Hypothalamus (tissue), 51 donors: ENCODE results near the gene TMEM128.
"Not testable (repeated sequence)": the region's sequence is repeated elsewhere in the genome, so short reads cannot be mapped to it uniquely, and the experiment has no call there.

Experiments
- DNase-seq, 51 donors: peaks; one replicate each; lab custom pipeline; 2025; lab: John Stamatoyannopoulos, UW

TMEM128 gene

DNA sequence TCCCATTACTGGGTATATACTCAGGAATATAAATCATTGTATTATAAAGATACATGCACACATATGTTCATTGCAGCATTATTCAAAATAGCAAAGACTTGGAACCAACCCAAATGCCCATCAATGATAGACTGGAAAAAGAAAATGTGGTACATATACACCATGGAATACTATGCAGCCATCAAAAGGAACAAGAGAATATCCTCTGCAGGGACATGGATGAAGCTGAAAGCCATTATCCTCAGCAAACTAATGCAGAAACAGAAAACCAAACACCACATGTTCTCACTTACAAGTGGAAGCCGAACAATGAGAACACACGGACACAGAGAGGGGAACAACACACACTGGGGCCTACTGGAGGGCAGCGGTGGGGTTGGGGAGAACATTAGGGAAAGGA lies 9.7 kb upstream of the TMEM128 start:
- not testable (repeated sequence) for DNase-seq

DNA sequence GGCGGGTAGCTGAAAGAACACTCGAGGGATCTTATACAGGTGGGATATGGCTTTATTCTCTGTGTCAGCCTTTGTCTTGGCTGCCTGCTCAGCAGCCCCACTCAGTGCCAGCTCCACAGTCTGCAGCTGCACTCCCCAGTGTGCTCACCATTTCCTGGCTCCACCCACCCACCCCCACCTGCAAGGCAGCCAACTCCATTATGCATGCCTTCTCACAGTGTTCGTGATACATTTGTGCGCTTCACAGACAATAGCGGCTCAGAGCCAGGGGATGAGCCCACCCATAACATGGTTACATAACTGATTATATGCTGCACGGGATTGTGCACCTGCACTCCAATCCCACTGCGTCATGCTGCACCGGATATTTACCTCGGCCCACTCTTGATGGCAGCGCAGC lies 8.8 kb upstream of the TMEM128 start:
- no peak for DNase-seq

DNA sequence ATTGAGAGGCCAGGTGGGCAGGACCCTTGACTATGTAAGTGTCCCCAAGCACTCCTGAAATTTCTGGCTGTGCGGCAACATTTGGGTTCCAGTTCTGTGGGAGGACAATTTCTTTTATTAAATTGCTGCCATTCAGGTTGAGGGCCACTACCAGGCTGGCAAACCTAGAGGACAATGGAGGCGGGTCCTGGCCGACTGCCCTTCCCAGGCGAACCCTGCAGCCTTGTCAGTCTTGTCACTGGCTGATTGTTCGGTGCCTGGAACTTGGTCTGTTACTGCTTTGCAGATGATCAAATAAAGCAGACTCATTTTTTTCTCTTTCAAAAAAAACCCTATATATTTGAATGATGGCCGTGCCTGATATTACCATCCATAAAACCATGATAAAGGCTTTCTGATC lies 6.6 kb upstream of the TMEM128 start:
- peak in 40 of 51 donors; percentile 5 to 84 (median 56) for DNase-seq

DNA sequence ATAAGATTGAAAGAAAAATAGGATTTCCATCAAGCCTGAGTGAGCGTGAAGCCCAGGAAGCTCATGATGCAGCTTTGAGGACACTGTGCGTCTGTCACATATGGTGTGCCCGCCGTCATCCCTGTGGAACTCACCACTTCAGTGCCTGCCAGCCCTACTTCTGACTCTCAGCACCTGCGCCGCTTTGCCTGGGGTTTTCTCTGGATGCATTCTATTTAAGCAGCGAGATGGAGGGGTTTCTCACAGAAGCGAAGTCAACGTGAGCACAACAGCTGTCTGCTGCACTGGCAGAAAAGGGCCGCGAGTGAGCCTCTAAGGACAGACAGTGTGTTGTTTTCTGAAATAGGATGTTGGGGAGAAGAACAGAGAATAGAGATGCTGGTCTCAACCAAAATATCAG lies 6.2 kb upstream of the TMEM128 start:
- peak in 4 of 51 donors; percentile 15 to 53 (median 20) for DNase-seq

DNA sequence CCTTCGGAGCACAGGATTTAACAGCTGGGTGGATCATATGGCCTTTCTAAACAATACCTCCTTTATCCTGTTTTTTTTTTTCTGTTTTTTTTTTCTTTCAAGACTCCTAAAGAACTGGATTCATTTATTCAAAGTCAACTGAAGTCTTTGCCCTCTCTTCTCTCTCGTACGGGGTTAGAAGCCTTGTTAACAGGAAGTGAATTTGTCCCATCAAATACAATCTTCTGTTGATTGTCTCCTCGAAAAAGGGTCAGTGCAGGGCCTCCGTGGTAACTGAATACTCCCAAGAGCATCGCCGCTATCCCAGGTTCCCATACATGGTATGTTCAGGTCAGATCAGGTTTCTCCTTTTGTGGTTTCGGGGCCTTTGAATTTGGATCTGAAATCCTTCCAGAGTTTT lies 1.8 kb upstream of the TMEM128 start:
- DNase-seq: no peak

DNA sequence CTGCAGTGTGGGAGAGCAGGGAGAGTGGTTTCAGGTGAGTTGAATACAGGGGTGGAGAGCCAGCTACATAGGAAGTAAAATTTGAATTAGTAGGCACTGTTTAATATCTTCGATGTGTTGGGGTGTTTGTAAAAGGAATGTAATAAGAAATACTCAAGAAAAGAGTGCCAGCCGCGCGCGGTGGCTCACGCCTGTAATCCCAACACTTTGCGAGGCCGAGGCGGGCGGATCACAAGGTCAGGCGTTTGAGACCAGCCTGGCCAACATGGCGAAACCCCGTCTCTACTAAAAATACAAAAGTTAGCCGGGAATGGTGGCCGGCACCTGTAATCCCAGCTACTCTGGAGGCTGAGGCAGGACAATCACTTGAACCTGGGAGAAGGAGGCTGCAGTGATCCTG lies 1.3 kb upstream of the TMEM128 start:
- not testable (repeated sequence) for DNase-seq

DNA sequence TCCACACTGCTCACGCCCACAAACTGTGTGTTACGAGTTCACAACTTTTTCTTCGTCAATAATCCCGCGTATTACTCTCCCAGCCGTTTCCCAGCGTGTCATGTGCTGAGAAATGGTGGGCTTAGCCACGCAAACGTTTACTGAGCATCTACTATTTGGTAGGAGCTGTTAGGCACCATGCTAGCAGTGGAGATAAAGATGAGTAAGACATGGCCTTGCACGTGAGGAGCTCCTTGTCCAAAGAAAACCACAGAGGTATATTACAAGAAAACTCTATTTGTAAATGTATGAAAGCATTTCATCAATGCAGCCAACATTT lies 821 bp upstream of the TMEM128 start:
- DNase-seq: no peak

DNA sequence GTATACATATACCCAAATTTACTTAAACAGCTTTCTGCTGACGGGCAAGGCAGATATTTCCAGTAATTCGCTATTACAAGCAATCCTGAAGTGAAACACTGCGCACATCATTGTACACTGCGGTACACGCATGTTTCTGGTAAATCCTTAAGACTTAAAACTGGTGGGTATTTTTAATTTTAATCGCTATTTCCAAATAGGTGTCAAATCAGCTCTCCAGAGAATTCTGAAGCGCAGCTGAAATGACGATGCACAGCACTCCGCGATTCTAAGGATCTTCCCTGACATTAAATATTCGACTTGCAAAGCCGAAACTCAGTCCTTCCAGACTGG lies 361 bp downstream of the TMEM128 start:
- no peak for DNase-seq

DNA sequence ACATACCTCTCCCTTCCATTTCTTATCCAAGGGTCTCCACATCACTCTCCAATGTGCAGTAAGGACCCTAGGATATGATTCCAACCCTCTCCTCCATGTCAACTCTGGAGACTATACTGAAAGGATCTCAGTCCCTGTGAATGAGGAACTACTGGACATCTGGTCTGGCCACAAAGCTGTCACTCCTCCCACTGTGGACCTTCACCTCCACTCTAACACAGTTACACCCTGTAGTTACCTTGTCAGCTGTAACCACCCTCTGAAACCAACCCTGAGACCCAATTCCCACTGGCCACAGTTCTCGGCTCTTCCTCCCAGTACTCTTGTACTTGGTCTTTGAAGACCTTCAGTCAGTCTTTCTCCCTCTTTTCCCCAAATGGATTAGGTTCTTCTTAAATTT lies 2.9 kb downstream of the TMEM128 start:
- DNase-seq: no peak

DNA sequence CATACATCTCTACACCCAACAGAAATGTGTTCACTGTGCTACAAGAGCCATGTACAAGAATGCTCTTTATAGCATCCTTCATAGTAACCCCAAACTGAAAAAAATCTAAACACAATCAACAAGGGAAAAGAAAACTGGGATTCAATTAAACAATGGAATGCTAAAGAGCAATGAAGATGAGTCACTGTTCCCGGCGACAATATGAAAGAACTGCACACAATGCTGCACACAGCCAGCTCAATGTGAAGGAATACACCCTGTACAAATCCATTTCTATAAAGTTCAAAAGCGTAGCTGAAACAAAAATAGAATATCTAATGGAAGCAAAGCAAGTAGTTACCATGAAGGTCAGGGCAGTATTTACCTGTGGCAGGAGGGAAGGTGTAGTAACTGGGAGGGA lies 8.5 kb downstream of the TMEM128 start:
- DNase-seq: not testable (repeated sequence)

DNA sequence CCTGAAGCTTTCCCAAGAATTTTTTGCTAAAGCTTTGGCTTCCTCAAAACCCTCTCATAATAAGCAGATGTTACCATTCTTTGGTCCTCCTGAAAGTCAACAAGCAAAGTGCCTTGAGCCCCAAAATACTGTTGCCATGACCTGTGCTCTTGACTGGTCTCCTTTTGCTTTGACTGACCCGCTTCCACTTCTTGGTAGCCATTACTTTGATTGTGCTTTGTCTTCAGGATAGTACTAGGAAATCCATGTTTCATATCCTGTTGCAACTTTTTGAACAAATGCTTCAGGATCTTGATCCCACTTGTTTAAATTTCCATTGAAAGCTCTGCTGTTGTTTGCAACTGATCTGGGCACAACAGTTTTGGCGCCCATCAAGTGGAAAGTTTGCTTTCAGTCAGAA lies 14.4 kb downstream of the TMEM128 start:
- no peak for DNase-seq

DNA sequence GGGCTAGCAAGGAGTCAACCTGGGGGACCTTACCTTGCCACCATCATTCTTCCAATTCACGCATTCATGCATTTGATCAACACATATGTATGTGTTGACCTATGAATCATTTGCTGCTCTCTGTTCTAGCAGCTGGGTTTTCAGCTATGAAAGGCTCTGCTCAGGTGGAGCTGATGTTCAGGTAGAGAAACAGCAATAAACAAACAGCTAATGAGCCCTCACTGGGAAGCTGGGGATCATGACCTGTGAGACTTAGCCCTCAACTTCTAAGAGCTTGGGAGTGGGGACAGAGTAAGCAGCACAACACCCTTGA lies 19.7 kb downstream of the TMEM128 start:
- no peak for DNase-seq

DNA sequence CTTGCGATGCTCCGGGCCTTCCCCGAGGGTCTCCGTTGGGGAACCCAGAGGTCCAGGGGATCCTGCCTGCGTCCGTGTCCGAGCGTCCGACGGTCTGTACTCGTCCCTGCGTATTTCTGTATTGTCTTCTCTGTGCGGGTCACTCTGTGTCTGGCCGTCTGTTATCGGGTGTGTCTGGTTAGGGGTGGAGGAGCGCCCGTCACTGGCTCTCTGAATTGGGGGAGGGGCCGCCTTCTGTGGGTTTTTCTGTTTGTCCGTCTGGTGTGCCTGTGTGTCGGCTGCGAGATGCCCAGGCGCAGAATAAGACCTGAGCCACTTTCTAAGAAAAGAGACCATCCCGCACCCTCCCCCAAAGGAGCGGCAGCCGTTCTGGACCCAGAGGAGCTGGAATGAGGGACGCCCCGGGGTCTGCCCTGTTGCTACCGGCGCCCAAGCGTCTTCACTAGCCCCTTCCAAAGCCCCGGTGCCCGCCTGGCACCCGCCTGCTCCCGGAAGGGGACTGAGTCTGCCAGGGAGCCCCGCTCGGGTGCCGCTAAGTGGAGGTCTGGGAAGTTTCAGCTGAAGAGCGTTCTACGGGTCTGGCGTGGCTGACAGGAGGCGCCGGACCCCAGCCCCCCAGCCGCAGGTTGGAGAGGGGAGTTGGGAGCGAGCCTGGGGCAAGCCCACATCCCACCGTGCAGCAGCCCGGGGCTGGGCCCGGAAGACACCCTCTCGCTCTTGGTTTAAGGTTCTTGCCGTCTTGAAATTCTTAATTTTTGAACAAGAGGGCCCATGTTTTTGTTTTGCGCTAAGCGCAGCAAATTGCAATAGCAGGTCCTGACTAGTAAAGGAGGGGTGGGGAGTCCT lies 20.3 kb downstream of the TMEM128 start:
- DNase-seq: no peak

DNA sequence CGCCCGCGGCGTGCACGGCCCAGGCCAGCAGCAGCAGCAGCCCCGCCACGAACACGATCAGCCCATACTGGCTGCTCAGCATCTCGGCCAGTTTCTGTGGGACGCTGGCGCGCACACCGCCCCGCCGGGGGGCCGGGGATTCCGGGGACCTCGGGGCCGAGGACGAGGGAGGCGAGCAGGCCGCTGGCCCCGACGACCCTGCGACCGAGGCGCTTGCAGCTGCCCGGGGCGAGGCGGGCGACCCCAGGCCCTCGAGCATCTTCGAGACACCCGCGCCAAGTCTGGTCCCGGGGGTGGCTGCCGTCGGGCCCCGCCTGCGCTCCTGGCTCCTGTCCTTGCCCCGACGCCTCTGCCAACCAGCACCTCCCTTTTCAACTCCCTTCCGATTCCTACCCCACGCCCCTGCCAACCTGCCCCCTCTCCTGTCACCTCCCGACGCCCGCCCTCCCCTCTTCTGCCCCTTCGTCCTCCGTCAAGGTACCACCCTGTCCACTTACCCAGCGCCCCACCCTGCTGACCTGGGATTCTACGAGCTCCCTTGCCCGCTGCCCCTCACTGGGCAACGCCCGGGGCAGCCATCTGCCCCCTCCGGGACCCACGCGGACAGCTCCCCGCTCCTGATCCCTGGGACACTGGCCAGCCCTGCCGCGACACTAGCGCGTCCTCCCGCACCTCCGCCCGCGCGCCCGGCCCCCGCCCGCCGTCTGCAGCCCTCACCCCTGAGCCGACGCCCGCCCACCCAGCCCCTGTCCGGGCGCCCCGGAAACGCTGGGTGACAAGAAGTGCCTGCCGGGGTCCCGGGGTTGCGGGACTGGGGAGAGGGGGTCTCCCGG lies 21.2 kb downstream of the TMEM128 start, which contains the start of gene OTOP1:
Gene OTOP1 (minus strand): TSS at position 324 of the 833 bp plus-strand sequence. CDS start 65 bp downstream, at position 259.
- DNase-seq: no peak

DNA sequence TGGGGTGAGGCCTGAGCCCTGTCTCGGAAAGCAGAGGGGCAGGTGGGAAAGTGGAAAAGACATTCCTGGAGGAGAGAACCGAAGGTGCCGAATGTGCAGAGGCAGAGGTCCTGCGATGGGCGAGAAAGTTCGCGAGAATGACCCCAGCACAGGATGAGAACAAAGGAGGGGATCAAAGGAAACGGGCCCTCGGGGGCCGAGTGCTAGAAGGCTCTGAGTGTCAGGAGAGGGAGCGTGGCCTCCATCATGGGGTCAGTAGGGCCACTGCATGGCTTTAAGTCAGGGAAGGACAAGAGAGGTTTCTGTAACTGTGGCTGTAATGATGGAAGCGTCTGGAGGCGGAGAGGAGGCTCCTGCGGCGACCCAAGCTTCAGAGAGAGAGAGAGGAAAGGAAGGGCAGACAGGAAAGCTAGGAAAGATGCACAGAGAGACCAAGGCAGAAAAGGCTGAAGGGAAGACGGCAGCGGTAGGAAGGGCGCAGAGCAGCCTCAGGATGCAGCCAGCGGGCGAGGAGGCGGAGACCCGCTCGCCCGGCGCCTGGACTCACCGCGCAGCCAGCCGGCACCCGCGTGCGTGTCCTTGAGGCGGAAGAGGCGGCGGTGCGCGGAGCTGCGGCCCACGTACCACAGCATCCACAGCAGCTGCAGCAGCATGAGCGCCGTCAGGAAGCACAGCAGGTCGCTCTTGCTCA lies 22.0 kb downstream of the TMEM128 start:
- no peak for DNase-seq

DNA sequence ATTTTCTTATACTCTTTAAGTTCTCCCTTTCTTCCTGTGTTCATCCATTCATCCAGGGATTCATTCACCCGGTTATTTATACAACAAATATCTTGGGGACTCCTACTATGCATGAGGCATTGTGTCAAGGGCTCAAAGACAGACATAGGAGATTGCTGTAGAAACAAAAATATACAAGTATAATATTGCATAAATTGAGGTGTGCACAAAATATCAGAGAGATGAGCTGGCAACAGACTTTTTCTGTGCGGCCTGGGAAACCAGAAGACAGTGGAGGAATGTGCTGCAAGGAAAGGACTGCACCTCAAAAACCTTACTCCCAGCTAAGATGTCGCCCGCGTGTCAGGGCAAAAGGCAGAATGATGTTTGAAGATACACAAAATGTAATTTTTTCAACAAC lies 30.9 kb downstream of the TMEM128 start:
- no peak for DNase-seq

DNA sequence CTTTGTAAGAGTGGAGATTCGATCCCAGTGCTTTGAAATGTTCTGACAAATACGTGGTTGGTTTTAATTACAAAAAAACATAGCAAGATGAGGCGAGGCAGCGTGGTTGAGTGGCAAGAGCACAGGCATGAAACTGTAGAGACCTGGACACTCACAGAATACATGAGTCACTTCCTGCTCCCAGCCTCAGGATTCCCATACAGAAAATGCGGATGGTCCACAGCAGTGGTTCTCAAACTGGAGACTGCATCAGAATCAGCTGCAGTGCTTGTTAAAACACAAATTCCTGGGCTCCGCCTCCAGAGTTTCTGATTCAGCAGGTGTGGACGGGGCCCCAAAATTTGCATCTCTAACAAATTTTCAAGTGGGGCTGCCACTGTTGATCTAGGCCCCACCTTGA lies 31.4 kb downstream of the TMEM128 start:
- DNase-seq: no peak

DNA sequence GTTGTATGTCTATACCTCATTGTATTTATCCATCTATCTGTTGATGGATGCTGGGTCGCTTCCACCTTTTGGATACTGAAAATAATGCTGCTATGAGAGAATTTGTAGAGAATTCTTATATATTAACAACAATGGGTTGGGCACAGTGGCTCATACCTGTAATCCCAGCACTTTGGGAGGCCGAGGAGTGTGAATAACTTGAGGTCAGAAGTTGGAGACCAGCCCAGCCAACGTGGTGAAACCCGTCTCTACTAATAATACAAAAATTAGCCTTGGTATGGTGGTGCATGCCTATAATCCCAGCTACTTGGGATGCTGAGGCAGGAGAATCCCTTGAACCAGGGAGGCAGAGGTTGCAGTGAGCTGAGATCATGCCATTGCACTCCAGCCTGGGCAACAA lies 34.3 kb downstream of the TMEM128 start:
- DNase-seq: not testable (repeated sequence)

DNA sequence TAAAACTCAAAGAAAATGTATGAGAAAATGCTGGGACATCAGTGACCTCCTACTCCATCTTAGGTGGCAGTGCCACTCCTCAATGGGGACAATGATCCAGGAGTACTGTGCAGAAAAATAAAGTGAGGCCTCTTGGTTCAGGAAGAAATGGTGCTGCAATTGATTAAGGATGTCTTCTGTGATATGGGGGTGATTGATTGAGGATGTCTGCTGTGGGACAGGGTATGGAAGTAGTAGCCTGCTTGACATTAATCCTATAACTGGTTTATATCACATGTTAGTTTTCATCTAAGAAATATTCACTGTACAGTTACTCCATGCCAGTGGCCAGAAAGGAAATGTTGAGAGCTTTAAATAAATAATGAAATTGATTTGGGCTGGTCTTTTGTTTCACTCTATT lies 41.8 kb downstream of the TMEM128 start:
- DNase-seq: no peak

DNA sequence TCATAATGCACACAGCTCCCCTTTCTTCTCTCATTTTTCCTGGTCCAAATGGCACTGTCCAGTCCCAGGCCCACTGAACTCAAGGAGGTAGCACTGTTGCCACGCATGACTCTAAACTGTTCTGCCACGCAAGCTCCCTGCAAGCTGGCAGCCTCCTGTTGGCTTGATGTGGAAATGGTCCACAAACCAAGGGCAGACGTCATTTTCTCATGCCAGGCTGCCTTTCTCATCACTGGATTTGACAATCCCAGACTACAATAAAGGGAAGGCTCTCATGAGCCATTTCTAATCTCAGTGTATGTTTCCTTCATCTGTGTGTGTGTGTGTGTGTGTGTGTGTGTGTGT lies 43.6 kb downstream of the TMEM128 start:
- DNase-seq: peak in 1 of 51 donors; percentile 2

DNA sequence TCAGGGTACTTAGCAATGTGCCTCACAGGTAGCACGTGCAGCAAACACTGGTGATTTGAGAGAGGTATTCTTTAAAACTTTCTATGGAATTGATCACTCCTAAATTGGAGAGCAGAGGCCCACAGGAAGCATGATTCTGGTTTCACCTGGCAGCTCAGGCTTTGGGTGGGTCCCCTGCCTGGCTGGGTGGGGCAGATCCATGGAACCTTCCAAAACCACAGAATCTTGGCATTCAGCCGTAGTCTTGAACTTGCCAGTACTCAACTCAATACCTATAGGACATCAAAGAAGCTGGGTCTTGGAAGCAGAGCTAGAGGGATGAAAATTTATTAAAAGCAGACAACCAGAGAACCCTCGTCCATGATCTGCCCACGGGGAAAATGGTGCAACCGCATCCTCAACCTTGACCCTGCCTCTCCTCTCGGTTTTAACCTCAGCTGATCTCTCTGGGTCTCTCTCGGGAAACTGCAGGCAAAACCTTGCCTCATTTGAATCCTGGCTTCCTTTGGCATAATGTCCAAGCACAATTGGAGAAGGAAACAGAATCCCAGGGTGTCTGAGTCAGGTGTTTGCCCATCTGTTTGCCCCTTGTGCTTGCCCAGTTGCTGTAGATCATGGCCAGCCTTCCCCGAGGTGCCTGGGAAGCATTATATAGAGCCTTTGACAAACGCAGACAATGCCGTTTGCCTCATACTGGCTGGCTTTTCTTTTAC lies 44.2 kb downstream of the TMEM128 start:
- DNase-seq: no peak
